ENCODE measurements around the gene ARHGAP31.

- TF ChIP-seq CTCF (IDR thresholded peaks at IDR 0.05) (no peak), POLR2A (IDR thresholded peaks at IDR 0.05) (no peak)
Observed at GRCh38 chr3:119350114-119350513, 55.9 kb downstream of the ARHGAP31 start.

Measured in right lobe of liver (tissue), 4 donors.